Anterior cingulate cortex (tissue), 58 donors: ENCODE data around the gene CCNF.
"Not testable (repeated sequence)": the region's sequence is repeated elsewhere in the genome, so short reads cannot be mapped to it uniquely, and the experiment has no call there.

Experiments used
- DNase-seq, 58 donors: peaks; one replicate each; lab custom pipeline; 2025; lab: John Stamatoyannopoulos, UW

CCNF gene

GRCh38 chr16:2428051-2428783 is 1.0 kb upstream of the CCNF start:
- peak in 3 of 58 donors; percentile 26 to 49 (median 28) for DNase-seq

GRCh38 chr16:2428784-2429033 is 538 bp upstream of the CCNF start:
- no peak for DNase-seq

GRCh38 chr16:2429771-2430663 is 770 bp downstream of the CCNF start:
- DNase-seq: peak in 2 of 58 donors; percentile 21 to 49

- no peak for DNase-seq
Measured at GRCh38 chr16:2432286-2432685, 3.0 kb downstream of the CCNF start.

GRCh38 chr16:2432801-2433505 is 3.7 kb downstream of the CCNF start:
- no peak for DNase-seq

GRCh38 chr16:2435236-2435635 is 6.0 kb downstream of the CCNF start:
- not testable (repeated sequence) for DNase-seq

- DNase-seq: no peak
Measured at GRCh38 chr16:2436110-2436509, 6.9 kb downstream of the CCNF start.

GRCh38 chr16:2437032-2437790 is 8.0 kb downstream of the CCNF start:
- no peak for DNase-seq

GRCh38 chr16:2438121-2438520 is 8.9 kb downstream of the CCNF start:
- peak in 1 of 58 donors; percentile 3 for DNase-seq

- no peak for DNase-seq
Measured at GRCh38 chr16:2439598-2439997, 10.4 kb downstream of the CCNF start.

- DNase-seq: not testable (repeated sequence)
Measured at GRCh38 chr16:2441143-2441804, 12.0 kb downstream of the CCNF start.

- no peak for DNase-seq
Measured at GRCh38 chr16:2443555-2443954, 14.3 kb downstream of the CCNF start.

GRCh38 chr16:2447920-2448583 is 18.8 kb downstream of the CCNF start:
- DNase-seq: no peak

- no peak for DNase-seq
Measured at GRCh38 chr16:2449118-2449517, 19.9 kb downstream of the CCNF start.

GRCh38 chr16:2450535-2450934 is 21.3 kb downstream of the CCNF start:
- peak in 46 of 58 donors; percentile 14 to 80 (median 53) for DNase-seq

- no peak for DNase-seq
Measured at GRCh38 chr16:2450975-2451381, 21.7 kb downstream of the CCNF start.

- DNase-seq: no peak
Measured at GRCh38 chr16:2451851-2452320, 22.6 kb downstream of the CCNF start.

GRCh38 chr16:2452650-2453049 is 23.4 kb downstream of the CCNF start:
- DNase-seq: no peak
